Trophoblast cell (in vitro differentiated cells and primary cell): ENCODE measurements around the gene SLC24A4.

Experiments used
- DNase-seq, 2 donors: peaks; one replicate each; pipeline ENCODE4 v3.0.0-alpha.2; 2016
- H2AFZ ChIP-seq: 2 replicates; pipeline ENCODE4 v1.6.1; 2013; ENCODE audit warnings: low read length, moderate library complexity, mild to moderate bottlenecking; ENCODE audit not compliant: insufficient read depth, poor library complexity
- H2AK5ac ChIP-seq: 2 replicates; pipeline ENCODE4 v1.6.1; 2013; ENCODE audit warnings: mild to moderate bottlenecking, low read length
- H2BK120ac ChIP-seq: 2 replicates; pipeline ENCODE4 v1.6.1; 2013; ENCODE audit warnings: low read length, mild to moderate bottlenecking, moderate library complexity; ENCODE audit not compliant: insufficient read depth, poor library complexity
- H2BK12ac ChIP-seq: 2 replicates; pipeline ENCODE4 v1.6.1; 2013; ENCODE audit warnings: mild to moderate bottlenecking, low read length, moderate library complexity
- H2BK5ac ChIP-seq: 2 replicates; pipeline ENCODE4 v1.6.1; 2013; ENCODE audit warnings: low read length, low read depth, moderate library complexity, mild to moderate bottlenecking; ENCODE audit not compliant: poor library complexity
- H3K14ac ChIP-seq: 2 replicates; pipeline ENCODE4 v1.6.1; 2013; ENCODE audit warnings: mild to moderate bottlenecking, low read length
- H3K18ac ChIP-seq: 2 replicates; pipeline ENCODE4 v1.6.1; 2013; ENCODE audit warnings: mild to moderate bottlenecking, low read length
- H3K23ac ChIP-seq: 2 replicates; pipeline ENCODE4 v1.6.1; 2013; ENCODE audit warnings: low read length
- H3K27ac ChIP-seq: 2 replicates; pipeline ENCODE4 v1.5.1; 2013; ENCODE audit warnings: low read depth, mild to moderate bottlenecking, inconsistent platforms, low read length, moderate library complexity
- H3K27me3 ChIP-seq: 2 replicates; pipeline ENCODE4 v1.6.1; 2013; ENCODE audit warnings: inconsistent platforms, mild to moderate bottlenecking, low read length, moderate library complexity; ENCODE audit not compliant: insufficient read depth
- H3K36me3 ChIP-seq, 2 experiments: 1 replicate in 1 of 2; 2 replicates in 1 of 2; pipeline ENCODE4 v1.6.1; 2013; ENCODE audit warnings: low read length in 2 of 2, mild to moderate bottlenecking in 2 of 2, moderate library complexity in 1 of 2; ENCODE audit not compliant: insufficient read depth in 2 of 2, control insufficient read depth in 1 of 2
- H3K4ac ChIP-seq: 2 replicates; pipeline ENCODE4 v1.6.1; 2013; ENCODE audit warnings: low read depth, mild to moderate bottlenecking, low read length, moderate library complexity
- H3K4me1 ChIP-seq, 2 experiments: 1 replicate in 1 of 2; 2 replicates in 1 of 2; pipeline ENCODE4 v1.6.1; 2013; ENCODE audit warnings: low read length in 2 of 2, mild to moderate bottlenecking in 2 of 2, moderate library complexity in 1 of 2; ENCODE audit not compliant: insufficient read depth in 2 of 2, control insufficient read depth in 1 of 2
- H3K4me2 ChIP-seq: 2 replicates; pipeline ENCODE4 v1.6.1; 2013; ENCODE audit warnings: inconsistent platforms, mild to moderate bottlenecking, low read length, moderate library complexity
- H3K4me3 ChIP-seq: 2 replicates; pipeline ENCODE4 v1.5.1; 2013; ENCODE audit warnings: mild to moderate bottlenecking, low read depth, low read length, inconsistent platforms
- H3K79me1 ChIP-seq: one replicate; pipeline ENCODE4 v1.6.1; 2013; ENCODE audit warnings: low read length
- H3K79me2 ChIP-seq: 2 replicates; pipeline ENCODE4 v1.6.1; 2013; ENCODE audit warnings: low read length, mild to moderate bottlenecking; ENCODE audit not compliant: control insufficient read depth, insufficient read depth, poor library complexity
- H3K9ac ChIP-seq: 2 replicates; pipeline ENCODE4 v1.6.1; 2013; ENCODE audit warnings: mild to moderate bottlenecking, low read length
- H3K9me3 ChIP-seq: 2 replicates; pipeline ENCODE4 v1.6.1; 2013; ENCODE audit warnings: low read depth, mild to moderate bottlenecking, control low read depth, inconsistent platforms, low read length; ENCODE audit not compliant: insufficient read depth
- H4K12ac ChIP-seq: 2 replicates; pipeline ENCODE4 v1.6.1; 2013; ENCODE audit warnings: low read depth, mild to moderate bottlenecking, low read length, moderate library complexity
- H4K8ac ChIP-seq: 2 replicates; pipeline ENCODE4 v1.6.1; 2013; ENCODE audit warnings: low read depth, mild to moderate bottlenecking, low read length, moderate library complexity
- H4K91ac ChIP-seq: one replicate; pipeline ENCODE4 v1.6.1; 2013; ENCODE audit warnings: low read depth, mild to moderate bottlenecking, low read length, moderate library complexity
- WGBS: extraction: QIAGEN DNeasy Blood & Tissue Kit; methylation state at CpG from one replicate; pipeline ENCODE4 v1.1.7; 2013; ENCODE audit warnings: missing lambda C conversion rate; ENCODE audit not compliant: insufficient read length, insufficient coverage; ENCODE audit errors: extremely low coverage; 5-methylcytosine and 5-hydroxymethylcytosine counted together

Gene SLC24A4

DNA sequence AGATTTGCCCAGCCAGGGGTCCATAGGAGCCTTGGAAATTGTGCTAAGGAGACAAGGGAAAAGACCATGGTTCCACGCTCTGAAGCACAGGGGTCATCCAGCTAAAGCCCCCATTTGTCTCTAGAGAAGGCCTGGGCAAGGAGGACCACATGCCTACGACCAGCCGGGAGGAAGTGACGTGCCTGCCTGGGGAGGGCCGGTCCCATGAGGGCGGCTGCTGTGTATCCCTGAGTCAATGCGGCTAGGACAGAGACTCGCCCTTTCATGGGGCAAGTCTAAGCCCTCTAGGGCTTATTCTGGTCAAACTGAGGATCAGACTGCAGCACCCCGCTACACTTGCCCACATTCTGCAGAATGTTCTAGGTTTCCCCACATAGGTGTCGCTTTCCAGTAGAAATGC lies 170.1 kb downstream of the SLC24A4 start:
- Histone ChIP-seq H3K9ac (no peak overlapping the region), H3K4me2 (no peak overlapping the region), H2AK5ac (no peak overlapping the region), H3K4me3 (no peak overlapping the region), H2AFZ (no peak overlapping the region), H4K8ac (no peak overlapping the region), H2BK12ac (no peak overlapping the region), H3K79me1 (no peaks in the 10 kb centered on the region), H2BK120ac (no peak overlapping the region), H3K27ac (no peak overlapping the region), H3K14ac (no peak overlapping the region), H3K4me1 (peaks cover 4 to 7% of the 10 kb centered on the region in 2 experiments), H3K23ac (no peak overlapping the region), H3K36me3 (no peaks in the 10 kb centered on the region), H4K91ac (no peak overlapping the region), H3K9me3 (no peaks in the 10 kb centered on the region), H4K12ac (no peak overlapping the region), H3K4ac (no peak overlapping the region), H3K27me3 (no peaks in the 10 kb centered on the region), H3K79me2 (no peaks in the 10 kb centered on the region), H3K18ac (no peak overlapping the region), H2BK5ac (no peak overlapping the region)
- no CpG with 5 or more reads among the region's 10 CpGs for WGBS
- DNase-seq, result no peak

DNA sequence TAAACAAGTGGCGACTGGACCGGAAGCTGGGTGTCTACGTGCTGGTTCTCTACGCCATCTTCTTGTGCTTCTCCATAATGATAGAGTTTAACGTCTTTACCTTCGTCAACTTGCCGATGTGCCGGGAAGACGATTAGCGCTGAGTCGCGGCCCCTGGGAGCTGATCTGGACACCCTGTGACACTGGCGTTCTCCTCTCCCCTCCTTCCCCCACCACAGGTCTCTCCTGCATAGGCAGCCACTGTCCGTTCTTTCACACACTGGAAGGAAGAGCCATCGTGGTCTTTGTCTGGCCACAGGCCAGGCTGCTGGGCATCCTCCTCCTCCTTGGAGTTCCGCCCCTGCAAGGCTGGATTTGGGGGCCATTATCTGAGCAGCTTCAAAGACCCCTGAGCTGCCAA lies 170.5 kb downstream of the SLC24A4 start:
- no peak overlapping the region for H3K4me2 ChIP-seq
- no peaks in the 10 kb centered on the region for H3K27me3 ChIP-seq
- H3K23ac ChIP-seq, result no peak overlapping the region
- no peak overlapping the region for H3K9ac ChIP-seq
- no CpG with 5 or more reads among the region's 16 CpGs for WGBS
- no peak overlapping the region for H3K18ac ChIP-seq
- H2AFZ ChIP-seq, result no peak overlapping the region
- H3K9me3 ChIP-seq, result no peaks in the 10 kb centered on the region
- H3K27ac ChIP-seq, result no peak overlapping the region
- no peak overlapping the region for H4K8ac ChIP-seq
- H4K91ac ChIP-seq, result no peak overlapping the region
- peaks cover 4 to 7% of the 10 kb centered on the region in 2 experiments for H3K4me1 ChIP-seq
- DNase-seq, result no peak
- H2BK120ac ChIP-seq, result no peak overlapping the region
- no peaks in the 10 kb centered on the region for H3K79me1 ChIP-seq
- no peaks in the 10 kb centered on the region for H3K79me2 ChIP-seq
- H2BK12ac ChIP-seq, result no peak overlapping the region
- no peak overlapping the region for H3K14ac ChIP-seq
- H3K4me3 ChIP-seq, result no peak overlapping the region
- H4K12ac ChIP-seq, result no peak overlapping the region
- H2AK5ac ChIP-seq, result no peak overlapping the region
- no peak overlapping the region for H3K4ac ChIP-seq
- no peak overlapping the region for H2BK5ac ChIP-seq
- H3K36me3 ChIP-seq, result no peaks in the 10 kb centered on the region

DNA sequence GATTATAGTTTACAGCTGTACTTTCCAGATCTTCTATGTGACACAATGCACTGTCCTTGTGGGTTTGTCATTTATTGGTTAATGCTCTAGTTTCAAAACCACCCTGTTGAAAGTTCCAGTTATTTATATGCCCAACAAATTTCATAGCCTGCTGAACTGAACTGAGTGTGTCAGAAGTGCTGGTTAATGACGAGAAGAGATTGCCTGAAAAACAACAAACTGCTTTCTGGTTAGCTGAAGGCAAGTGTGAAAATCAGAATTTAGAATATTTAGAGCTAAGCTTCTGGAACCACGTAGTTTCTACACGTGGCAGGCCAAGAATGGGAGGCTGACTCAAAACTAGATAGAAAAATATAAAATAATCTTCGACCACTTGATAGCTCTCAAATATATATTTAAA lies 171.5 kb downstream of the SLC24A4 start:
- no peak overlapping the region for H3K9ac ChIP-seq
- H3K9me3 ChIP-seq, result no peaks in the 10 kb centered on the region
- H3K4me1 ChIP-seq, result peaks cover 4 to 5% of the 10 kb centered on the region in 2 experiments
- no peak overlapping the region for H3K18ac ChIP-seq
- no peaks in the 10 kb centered on the region for H3K79me2 ChIP-seq
- no peak overlapping the region for H2BK120ac ChIP-seq
- H3K14ac ChIP-seq, result no peak overlapping the region
- no peaks in the 10 kb centered on the region for H3K79me1 ChIP-seq
- H4K12ac ChIP-seq, result no peak overlapping the region
- DNase-seq, result no peak
- no peak overlapping the region for H2AFZ ChIP-seq
- no peak overlapping the region for H2BK5ac ChIP-seq
- H2BK12ac ChIP-seq, result no peak overlapping the region
- H3K4me2 ChIP-seq, result no peak overlapping the region
- no CpG with 5 or more reads among the region's 4 CpGs for WGBS
- H3K4ac ChIP-seq, result no peak overlapping the region
- no peak overlapping the region for H4K91ac ChIP-seq
- H3K27ac ChIP-seq, result no peak overlapping the region
- H3K36me3 ChIP-seq, result no peaks in the 10 kb centered on the region
- no peak overlapping the region for H3K4me3 ChIP-seq
- H3K23ac ChIP-seq, result no peak overlapping the region
- H4K8ac ChIP-seq, result no peak overlapping the region
- no peaks in the 10 kb centered on the region for H3K27me3 ChIP-seq
- no peak overlapping the region for H2AK5ac ChIP-seq

DNA sequence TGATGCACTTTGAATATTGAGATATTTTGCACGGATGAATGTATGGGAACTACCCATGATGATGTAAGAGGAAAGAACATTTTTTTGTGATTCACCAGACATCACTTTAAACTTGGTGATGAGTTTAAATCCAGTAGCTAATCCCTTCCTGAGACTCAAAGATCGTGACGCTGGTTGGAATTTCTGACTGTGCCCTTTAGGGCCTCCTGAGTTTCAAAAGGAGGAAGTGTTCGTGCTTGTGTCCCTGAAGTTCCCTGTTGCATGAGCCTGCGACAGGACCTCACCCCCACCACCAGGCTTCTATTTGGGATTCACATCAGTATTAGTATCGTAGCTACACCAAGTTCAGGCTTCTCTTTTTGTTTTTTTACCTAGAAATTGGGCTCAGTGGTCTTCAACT lies 172.1 kb downstream of the SLC24A4 start:
- Histone ChIP-seq H2AK5ac (no peak overlapping the region), H3K27me3 (no peaks in the 10 kb centered on the region)
- WGBS, result no CpG with 5 or more reads among the region's 6 CpGs

More for the DNA sequence above, 172.1 kb downstream of the SLC24A4 start:
- Histone ChIP-seq H3K36me3 (no peaks in the 10 kb centered on the region), H3K9ac (no peak overlapping the region), H3K4ac (no peak overlapping the region), H4K91ac (no peak overlapping the region), H3K23ac (no peak overlapping the region), H3K18ac (no peak overlapping the region), H3K9me3 (no peaks in the 10 kb centered on the region), H3K4me2 (no peak overlapping the region), H4K8ac (no peak overlapping the region), H2BK12ac (no peak overlapping the region), H3K4me1 (peaks cover under 1% of the 10 kb centered on the region in 2 experiments), H3K79me2 (no peaks in the 10 kb centered on the region), H4K12ac (no peak overlapping the region), H3K27ac (no peak overlapping the region), H3K79me1 (no peaks in the 10 kb centered on the region), H3K14ac (no peak overlapping the region), H2BK5ac (no peak overlapping the region), H2AFZ (no peak overlapping the region), H2BK120ac (no peak overlapping the region), H3K4me3 (no peak overlapping the region)
- peak; percentile 55 to 57 for DNase-seq
